Measurements from ENCODE around the gene PCID2.

The PCID2 gene

DNA sequence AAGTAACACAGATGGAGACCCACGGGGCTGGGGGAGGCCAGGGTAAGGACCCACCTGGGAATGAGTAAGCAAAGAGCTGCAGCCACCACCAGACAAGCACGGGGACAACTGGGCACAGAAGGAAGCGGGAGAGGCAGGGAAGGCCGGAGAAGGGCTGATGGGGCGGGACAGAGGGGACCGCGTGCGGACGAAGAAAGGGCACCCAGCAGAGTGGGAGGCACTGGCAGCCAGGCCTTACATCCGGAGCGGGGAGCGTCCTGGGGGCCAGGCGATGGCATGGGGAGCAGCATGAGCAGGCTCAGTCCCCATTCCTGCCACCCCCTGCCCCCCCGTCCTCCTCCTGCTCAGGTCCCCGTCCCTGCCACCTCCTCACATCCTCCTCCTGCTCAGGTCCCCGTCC is 47.0 kb downstream of the PCID2 start:
- TF ChIP-seq CTCF (IDR thresholded peaks at IDR 0.05; ENCODE audit: extremely low read depth, insufficient read depth, missing control alignments), result no peak
- no peak for DNase-seq (ENCODE audit: low spot score)
- in situ Hi-C loops (cut with MboI; ENCODE audit: low pct_unique_long_range_greater_than_20kb, low sequenced_read_pairs, unreplicated experiment), result no loop called here

- no peak for DNase-seq (ENCODE audit: low spot score)
- no peak for TF ChIP-seq CTCF (IDR thresholded peaks at IDR 0.05; ENCODE audit: extremely low read depth, insufficient read depth, missing control alignments)
- in situ Hi-C loops (cut with MboI; ENCODE audit: low pct_unique_long_range_greater_than_20kb, low sequenced_read_pairs, unreplicated experiment), result no loop called here
These were observed 47.5 kb downstream of the PCID2 start for GRCh38 chr13:113160983-113161382.

DNA sequence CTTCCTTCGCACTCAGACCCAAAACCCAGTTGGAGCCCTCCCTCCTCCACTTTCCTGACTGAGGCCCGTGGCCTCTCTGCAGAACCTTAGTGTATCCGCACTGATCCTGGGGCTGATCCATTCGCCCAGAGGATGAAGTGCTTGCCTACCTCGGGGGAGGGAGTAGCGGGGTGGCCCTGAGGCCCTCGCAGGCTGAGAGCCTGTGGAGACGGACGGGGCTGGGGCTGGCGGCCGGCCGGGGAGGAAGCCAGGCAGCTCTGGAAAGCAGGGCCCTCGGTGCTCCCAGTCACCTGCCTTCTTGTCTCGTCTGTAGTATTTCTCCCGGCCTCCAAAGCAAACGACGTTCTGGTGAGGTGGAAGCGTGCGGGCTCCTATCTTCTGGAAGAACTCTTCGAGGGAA is 48.8 kb downstream of the PCID2 start:
- no peak for DNase-seq (ENCODE audit: low spot score)
- in situ Hi-C loops (cut with MboI; ENCODE audit: low pct_unique_long_range_greater_than_20kb, low sequenced_read_pairs, unreplicated experiment), result no loop called here
- no peak for TF ChIP-seq CTCF (IDR thresholded peaks at IDR 0.05; ENCODE audit: extremely low read depth, insufficient read depth, missing control alignments)

DNA sequence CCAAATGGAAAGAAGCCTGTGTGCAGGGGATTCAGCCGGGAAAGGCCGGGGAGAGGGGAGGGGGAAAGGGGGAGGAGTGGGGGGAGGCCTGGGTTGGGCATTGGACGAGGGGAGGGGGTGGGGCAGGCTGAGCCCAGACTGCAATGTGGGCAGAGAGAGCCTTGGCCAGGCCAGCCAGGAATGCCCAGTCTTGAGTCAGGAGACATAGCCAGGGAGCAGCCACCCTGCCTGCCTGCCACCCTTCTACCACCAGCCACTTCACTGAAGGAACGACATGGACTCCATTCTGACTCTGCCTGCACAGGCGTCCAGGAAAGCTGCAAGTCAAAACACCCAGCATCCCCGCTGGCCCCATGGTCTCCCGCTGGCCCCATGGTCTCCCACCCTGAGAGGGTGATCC is 49.5 kb downstream of the PCID2 start:
- no peak for DNase-seq (ENCODE audit: low spot score)
- in situ Hi-C loops (cut with MboI; ENCODE audit: low pct_unique_long_range_greater_than_20kb, low sequenced_read_pairs, unreplicated experiment), result no loop called here
- no peak for TF ChIP-seq CTCF (IDR thresholded peaks at IDR 0.05; ENCODE audit: extremely low read depth, insufficient read depth, missing control alignments)

GRCh38 chr13:113157929-113158747 is 50.3 kb downstream of the PCID2 start, which contains the start of gene PROZ:
Gene PROZ (plus strand): TSS chr13:113158648. CDS start chr13:113158661, 13 bp downstream.
- no peak for TF ChIP-seq CTCF (IDR thresholded peaks at IDR 0.05; ENCODE audit: extremely low read depth, insufficient read depth, missing control alignments)
- no peak for DNase-seq (ENCODE audit: low spot score)
- in situ Hi-C loops (cut with MboI; ENCODE audit: low pct_unique_long_range_greater_than_20kb, low sequenced_read_pairs, unreplicated experiment), result no loop called here

GRCh38 chr13:113157206-113157928 is 51.1 kb downstream of the PCID2 start:
- in situ Hi-C loops (cut with MboI; ENCODE audit: low pct_unique_long_range_greater_than_20kb, low sequenced_read_pairs, unreplicated experiment), result no loop called here
- DNase-seq (ENCODE audit: low spot score), result no peak
- no peak for TF ChIP-seq CTCF (IDR thresholded peaks at IDR 0.05; ENCODE audit: extremely low read depth, insufficient read depth, missing control alignments)
